HG02870 (cell line): ENCODE measurements around the gene MAP3K8.

Experiments used
- ATAC-seq: cut with Tn5 transposase; IDR thresholded peaks from one replicate; pipeline ENCODE4 v1.9.1; 2021; ENCODE audit warnings: mild to moderate bottlenecking, moderate library complexity; ENCODE audit not compliant: unreplicated experiment

Gene MAP3K8

DNA sequence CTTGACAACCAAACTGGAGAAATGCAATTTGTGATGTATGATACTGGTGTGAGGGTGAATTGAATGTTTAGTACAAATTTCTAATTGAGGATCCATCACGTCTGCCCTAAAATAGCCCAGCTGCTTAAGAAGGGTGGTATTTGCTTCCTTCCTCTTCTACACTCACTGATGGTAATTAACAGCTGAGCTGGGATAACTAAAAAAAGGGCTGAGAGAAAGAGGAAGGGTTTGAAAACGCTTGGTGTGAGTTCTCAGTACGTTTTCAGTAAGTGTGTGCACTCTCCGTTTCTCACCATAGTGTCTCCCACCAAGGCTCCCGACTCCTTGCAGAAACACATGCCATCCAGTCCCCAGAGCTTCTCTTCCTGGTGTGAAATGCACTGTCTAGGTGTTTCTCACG is 54.3 kb downstream of the MAP3K8 start:
- no peak for ATAC-seq

DNA sequence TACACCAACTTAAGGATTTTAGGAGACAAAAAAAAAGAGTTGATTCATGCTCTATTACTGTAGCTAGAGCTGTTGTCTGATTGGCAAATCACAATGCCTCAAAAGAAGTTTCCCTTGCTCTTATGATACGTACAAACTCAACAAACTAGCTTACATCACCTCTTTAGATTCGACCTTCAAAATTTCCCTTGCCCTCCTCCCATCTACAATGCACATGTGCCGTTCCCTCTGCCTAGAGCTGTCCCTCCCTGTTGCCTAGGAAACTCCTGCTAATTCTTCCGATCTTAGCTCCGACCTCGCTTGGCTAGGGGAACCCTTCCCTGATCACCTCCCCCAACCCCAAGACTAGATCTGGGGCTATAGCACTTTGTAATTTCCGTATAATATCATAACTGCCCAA is 55.4 kb downstream of the MAP3K8 start:
- ATAC-seq: no peak

DNA sequence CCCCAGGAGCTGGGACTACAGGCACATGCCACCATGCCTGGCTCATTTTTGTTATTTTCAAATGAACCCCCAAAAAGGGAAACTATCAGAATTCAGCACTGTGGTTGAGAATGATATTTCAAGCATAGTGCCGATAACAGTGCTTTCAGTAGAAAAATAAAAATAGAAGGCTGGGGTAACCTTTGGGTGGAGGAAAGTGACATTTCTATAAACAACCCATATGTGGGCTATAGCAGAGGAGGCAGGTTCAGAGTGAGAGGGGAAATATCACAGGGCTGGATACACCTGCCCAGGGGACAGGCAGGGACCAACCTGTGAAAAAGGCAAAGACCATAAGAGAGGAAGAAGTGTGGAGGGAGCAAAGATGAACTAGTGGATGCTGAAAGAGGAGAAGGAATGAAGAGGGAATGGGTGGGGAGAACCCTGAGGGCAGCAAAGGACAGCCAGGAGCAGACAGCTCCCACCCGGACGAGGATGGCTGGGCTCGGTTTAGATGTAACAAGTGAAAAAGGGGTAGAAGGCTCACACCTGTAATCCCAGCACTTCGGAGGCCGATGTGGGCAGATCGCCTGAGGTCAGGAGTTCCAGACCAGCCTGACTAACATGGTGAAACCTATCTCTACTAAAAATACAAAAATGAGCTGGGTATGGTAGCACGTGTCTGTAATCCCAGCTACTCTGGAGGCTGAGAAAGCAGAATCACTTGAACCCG is 56.5 kb downstream of the MAP3K8 start:
- no peak for ATAC-seq

DNA sequence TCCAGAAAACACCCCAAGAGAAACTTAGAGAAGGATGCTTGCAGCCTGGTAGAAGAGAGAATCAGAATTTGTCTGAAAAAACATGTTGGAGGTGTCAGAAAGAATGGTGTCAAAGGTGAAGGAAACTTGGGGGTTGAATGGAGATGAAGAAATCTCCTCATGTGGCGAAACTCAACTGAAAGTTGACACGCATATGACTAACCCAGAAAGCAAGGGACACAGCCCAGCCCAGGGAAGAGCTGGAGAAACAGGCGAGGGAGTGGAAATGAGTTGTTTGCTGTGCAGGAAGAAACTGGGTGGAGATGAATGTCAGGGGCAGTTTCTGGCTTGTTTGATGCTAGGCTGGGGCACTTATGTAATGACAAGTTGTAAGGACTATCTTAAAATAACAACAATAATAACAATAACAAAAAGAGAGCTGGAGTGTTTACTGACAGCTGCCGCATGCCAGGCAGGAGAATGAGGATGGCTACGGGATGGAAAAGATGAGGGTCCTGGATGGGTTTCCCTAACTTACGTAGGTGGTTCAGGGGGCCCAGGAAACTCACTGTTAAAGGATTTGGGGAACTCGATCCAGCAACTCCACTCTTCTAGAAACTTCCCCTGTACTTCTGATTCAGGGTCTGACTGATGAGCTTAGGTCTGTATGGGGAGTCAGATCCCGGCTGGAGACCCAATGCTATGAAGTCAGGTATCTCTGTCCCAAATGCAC is 57.4 kb downstream of the MAP3K8 start:
- no peak for ATAC-seq

DNA sequence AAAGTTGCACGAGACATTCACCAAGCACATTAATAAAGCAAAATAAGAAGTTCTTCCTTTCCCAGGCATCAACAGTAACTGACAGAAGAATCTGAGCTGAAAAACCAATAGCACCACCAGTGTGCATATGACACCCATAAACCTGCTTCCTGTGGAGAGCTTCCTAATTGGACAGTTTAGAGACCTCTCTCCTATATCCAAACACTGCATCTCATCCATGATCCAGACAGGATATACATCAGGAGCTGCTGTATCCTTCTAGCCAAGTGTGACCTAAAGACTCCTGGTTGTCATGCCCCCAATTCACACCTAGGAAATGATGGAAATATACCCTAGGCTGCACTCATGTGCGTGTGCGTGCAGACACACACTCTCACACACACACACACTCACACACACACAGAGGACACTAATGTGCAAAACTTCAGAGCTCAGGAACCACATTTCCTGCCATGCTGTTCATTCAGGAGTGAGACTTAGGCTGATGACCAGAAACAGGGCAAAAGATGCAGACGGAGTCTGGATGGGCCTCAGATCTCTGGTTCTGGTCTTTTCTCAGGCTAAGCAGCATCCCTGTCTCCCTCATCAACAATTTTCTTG is 58.0 kb downstream of the MAP3K8 start:
- no peak for ATAC-seq

DNA sequence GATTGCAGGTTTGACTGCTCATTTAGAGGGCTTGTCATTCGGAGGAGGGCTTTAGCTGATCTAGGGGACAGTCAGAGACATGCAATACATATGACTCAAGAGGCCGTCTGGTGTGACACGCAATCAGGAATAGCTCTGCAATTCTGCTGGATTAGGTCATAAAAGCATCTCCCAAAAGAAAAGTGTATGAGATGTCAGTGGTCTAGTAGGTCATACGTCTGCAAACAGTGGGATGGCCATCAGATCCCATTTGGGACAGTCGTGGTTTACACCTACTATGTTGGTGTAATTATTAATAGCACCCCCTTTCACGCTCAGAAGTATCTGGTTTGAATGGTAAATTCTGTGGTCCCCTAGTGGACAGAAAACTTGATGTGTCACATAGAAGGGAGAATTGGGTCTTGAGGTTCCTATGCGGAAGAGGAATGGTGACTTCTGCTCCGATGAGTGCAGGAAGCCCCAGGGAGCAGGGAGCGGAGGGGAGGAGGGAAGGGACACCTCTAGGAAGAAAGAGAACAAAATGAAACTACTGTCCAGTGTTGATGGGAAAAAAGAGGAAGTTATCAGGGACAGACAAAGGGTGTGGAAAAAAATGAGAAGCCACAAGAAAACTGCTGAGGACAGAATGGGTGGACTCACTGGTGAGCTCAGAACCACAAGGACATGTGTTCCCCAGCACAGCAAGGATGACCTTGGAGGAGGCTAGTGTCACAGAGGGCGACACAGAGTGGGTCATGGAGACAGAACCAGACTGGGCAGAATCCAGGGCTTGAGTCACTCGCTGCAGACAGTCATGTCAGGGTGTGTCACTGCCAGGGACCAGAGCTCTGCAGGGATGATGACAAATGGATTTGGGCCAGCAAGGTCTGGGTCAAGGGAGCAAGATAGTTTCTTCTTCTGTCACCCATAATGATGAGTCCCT is 59.9 kb downstream of the MAP3K8 start:
- peak; percentile 31 for ATAC-seq

DNA sequence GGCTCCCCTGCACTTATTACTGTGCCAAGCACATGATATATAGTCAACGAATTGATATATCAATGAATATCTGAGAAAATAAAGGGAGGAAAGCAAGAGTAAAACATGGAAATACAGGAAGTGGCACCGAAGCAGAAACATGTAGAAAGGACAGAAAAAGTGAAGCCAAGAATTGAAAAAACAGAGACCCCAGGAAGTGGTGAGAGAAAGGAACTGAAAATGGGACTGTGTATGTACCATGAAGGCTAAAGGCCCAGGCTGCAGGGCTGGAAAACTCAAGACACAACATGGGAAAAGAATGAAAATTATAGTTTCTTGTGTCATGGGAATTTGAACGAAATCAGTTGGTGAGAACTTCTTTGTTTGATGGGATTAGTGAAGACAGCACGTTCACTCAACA is 60.6 kb downstream of the MAP3K8 start:
- no peak for ATAC-seq

DNA sequence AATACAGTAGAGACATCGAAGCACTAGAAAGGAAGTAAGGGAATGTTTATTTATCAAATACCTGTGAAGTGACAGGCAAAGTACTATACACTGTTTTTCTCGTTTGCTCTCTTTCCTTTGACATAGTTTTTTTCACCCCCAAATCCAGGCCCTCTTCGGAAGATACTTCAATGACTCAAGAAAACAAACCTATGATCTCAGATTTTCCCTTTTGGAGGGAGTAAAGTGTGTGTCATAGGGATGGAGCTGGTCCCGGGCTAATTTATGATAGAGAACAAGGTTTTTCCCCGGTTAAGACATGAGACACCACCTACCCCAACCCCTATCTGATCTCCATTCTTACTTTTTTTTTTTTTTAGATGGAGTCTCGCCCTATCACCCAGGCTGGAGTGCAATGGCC is 61.7 kb downstream of the MAP3K8 start:
- ATAC-seq: no peak

DNA sequence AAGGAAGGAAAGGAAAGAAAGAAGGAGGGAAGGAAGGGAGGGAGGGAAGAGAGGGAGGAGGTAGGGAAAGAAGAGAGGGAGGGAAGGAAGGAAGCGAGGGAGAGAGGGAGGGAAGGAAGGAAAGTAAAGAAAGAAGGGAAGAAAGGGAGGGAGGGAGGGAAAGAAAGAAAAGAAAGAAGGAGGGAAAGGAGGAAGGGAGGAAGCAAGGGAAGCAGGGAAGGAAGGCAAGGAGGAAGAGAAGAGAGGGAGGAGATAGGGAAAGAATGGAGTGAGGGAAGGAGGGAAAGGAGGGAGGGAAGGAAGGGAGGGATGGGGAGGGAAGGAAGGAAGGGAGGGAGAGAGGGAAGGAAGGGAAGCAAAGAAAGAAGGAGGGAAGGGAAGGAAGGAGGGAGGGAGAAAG is 65.8 kb downstream of the MAP3K8 start:
- no peak for ATAC-seq

DNA sequence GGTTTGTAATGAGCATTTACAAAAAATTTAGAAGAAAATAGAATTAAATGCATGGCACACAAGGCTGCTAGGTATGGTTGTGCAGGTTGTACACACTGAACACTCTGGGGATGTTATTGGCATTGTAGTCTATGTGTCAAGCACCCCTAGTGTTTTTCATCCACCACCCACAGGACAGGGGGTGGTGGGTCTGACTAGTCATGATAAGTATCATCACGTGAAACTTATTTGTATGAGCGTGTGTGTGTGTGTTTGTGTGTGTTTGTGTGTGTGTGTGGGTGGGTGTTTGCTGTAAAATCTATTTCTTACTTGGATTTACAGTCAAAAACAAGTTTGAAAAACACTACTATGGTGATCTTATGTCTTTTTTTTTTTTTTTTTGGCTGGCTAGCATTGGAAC is 66.5 kb downstream of the MAP3K8 start:
- no peak for ATAC-seq

DNA sequence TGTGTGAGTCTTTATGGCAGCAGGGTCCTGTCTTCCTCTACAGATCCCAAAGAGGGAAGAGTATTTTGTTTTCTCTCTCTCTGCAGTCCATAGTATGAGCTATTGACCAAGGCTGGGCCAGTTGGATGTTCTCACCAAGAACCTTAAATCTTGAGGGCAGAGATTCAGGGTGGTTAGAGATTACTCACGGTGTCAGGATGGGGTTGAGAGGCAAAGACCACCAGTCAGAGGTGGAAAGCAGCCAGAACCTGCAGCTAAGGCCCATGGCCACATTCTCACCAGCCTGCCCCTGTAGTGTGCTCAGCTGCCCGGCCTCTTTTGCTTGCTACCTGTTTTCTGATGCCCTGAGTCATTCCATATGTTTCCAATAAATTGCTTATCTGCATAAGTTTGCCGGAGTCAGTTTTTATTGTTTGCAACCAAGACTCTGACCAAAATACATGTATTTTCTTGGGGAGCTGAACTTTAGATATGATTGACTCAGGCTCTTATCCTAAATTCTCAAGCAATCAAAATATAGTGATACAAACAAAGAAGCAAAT is 67.0 kb downstream of the MAP3K8 start:
- ATAC-seq: no peak

DNA sequence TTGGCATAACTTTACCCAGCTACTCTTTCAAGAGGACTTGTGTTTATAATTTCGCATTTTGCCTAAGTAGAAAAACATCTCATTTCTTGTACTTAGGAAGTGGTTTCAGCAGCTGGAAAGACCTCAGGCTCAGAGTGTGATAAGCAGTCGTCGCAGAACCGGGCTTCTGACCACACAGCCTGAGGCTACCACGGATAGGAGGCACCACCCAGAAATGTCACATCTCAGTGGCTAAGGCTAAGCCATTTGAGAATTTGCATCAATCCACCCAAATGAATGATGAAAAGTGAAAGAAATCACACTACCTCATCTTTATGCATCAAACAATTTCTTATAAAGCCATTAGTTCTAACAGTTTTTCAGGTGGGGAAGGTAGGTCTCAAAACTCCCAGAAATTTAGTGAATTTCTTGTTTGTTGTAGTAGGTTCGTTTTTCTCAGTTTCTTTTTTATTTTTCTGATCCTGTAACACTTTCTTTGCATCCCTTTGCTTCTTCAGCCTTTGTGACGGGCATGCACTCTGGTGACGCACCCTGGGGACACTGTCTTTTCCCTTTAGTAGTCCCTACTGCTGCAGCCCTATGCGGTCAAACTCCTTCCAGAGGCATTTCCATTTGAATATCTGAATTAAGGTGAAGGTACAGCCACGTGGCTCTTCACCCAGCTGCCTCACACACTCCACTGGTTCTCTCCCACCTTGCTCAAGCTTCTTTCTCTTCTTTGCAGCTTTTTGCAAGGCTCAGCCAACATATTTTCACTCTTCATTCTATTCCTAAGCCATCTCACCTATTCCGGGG is 68.5 kb downstream of the MAP3K8 start:
- ATAC-seq: peak; percentile 64

DNA sequence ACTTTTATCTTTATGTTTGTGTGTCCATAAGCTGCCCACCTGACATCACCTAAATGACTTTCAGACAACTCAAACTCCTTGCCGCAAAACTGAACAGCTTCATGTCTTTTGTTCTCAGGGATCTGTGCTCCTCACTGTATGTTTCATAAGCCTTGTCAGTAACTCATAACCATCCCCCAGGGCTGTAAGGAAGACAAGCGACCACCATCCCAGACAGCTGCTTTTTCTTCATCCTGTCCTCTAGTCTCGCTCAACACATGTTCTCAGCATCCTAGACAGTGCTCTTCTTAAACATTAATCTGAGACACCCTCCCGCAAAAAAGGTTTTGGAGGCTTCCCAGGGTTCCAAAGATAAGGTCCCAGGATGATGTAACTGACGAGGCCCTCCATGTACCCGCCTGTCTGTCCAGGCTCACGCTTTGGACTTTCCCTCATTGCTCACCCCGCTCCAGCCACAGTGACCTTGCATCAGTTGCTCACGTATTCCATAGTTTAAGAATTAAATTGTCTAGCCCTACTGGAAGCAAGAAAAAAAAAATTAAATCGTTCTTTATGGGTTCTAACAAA is 69.8 kb downstream of the MAP3K8 start:
- ATAC-seq: no peak

DNA sequence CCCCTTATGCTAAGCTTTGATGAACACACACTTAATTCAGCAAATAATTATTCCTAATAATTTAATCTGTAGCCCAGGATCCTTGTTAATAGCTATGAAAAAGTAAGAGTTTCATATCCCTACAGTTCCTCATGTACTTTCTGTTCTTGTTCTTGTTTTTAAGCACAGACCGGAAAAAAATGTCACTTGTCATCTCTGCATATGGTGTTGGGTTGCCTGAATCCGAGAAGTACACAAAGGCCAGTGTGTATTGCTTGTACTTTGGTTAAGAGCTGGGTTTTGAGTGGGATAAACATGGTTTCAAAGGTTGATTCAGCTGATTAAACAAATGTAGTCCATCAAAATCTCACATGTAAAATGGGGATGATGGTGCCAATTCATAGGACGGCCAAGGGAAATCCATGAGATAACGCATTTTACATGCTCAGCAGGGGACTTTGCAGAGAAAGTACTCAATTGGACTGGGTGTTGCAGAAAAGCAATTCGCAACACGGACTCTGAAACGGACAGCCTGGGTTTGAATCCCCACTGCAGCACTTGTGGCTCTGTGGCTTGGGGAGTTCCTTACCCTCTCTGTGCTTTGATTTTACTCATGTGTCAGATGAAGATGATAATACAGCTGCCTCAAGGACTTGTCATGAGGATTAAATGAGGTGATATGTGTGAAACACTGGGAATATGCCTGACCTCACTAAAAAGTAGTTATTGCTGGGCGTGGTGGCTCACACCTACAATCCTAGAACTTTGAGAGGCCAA is 71.7 kb downstream of the MAP3K8 start:
- no peak for ATAC-seq

DNA sequence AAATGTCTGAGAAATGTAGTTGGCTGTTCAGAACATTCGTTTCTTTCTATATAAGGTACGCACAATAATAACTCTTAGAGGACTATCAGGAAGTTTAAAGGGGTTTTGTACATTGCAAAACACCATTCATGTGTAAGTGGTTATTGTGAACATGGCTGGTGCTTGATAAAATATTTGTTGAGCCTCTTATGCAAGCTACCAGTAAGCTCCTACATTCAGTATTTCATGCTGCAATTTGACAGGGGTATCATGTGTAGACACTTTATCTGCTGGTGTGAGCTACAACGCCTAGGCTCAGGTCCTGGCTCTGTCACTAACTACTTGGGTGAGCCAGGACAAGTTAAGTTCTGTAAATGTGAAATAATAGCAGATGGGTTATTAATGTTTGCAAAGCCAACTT is 75.5 kb downstream of the MAP3K8 start:
- ATAC-seq: no peak

DNA sequence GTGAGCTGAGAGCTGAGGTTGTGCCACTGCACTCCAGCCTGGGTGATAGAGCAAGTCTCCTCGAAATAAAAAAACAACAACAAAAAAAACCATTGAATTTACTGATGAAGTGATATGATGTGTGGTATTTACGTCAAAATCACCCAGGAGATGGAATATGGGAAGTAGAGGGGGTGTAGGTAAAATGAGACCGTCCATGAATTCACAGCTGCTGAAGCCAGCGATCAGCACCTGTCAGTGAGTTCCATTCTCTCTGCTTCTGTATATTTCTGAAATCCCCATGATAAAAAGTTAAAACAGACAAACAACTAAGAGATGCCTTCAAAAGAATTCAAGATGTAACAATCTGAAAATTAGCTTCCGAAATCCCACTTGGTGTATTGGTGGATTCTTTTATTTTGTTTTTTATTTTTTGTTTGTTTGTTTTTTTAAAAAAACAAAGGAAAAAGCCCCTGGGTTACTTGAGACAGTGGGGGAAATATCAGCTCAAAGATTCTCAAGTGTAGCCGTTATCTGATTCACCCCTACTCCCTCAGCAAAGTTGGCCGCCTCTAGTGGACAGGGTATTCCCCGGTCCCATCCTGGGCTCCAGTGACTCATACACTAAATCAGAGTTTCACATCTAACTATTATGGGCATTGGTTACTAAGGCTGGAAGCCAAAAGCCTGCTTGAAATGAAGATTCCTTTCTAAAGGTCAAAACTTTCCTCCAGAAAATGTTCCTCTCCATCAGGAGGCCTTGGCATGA is 76.4 kb downstream of the MAP3K8 start:
- ATAC-seq: peak; percentile 92

DNA sequence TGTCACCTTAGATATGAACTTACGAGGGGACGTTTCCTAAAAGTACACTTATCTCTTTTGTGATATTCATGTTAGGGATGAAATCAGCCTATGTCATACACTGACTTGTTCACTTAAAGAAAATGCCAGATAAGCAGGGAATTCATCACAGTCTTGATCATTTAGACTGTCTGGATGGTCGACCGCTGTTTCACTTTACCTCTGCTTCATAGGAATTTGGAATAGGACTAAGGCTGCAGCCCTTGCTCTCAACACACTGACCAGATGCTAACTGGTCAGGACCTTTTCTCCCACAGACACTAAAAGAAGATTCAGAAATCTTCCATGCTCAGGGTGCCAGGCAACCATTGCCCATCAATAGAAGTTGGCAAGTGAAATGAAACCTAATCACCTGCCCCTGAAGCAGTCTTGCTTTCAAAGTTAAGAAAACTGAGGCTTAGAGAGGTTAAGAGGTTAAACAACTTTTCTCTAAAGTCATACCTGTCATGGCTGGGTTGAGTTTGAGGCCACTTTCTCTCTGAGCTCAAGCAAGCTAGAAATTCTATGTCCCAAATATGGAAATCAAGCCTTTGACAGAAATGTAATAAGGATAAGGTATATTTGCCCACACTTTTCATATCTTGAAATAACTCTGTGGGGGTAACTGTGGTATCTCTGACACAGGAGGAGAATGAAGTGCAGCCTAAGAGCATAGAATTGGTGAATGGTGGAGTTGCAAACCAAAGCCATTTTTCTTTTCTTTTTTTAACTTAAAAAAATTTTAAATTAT is 77.1 kb downstream of the MAP3K8 start:
- ATAC-seq: peak; percentile 34
